GM18517 (cell line): ENCODE results near the gene GOLGA8A.
"Not testable (repeated sequence)": the region's sequence is repeated elsewhere in the genome, so short reads cannot be mapped to it uniquely, and the experiment has no call there.

Source experiments
- ATAC-seq: cut with Tn5 transposase; IDR thresholded peaks from one replicate; pipeline ENCODE4 v1.9.1; 2021; ENCODE audit warnings: mild to moderate bottlenecking, moderate library complexity; ENCODE audit not compliant: unreplicated experiment

The GOLGA8A gene, protein sequence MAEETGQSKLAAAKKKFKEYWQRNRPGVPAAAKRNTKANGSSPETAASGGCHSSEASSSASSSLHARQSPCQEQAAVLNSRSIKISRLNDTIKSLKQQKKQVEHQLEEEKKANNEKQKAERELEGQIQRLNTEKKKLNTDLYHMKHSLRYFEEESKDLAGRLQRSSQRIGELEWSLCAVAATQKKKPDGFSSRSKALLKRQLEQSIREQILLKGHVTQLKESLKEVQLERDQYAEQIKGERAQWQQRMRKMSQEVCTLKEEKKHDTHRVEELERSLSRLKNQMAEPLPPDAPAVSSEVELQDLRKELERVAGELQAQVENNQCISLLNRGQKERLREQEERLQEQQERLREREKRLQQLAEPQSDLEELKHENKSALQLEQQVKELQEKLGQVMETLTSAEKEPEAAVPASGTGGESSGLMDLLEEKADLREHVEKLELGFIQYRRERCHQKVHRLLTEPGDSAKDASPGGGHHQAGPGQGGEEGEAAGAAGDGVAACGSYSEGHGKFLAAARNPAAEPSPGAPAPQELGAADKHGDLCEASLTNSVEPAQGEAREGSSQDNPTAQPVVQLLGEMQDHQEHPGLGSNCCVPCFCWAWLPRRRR

DNA sequence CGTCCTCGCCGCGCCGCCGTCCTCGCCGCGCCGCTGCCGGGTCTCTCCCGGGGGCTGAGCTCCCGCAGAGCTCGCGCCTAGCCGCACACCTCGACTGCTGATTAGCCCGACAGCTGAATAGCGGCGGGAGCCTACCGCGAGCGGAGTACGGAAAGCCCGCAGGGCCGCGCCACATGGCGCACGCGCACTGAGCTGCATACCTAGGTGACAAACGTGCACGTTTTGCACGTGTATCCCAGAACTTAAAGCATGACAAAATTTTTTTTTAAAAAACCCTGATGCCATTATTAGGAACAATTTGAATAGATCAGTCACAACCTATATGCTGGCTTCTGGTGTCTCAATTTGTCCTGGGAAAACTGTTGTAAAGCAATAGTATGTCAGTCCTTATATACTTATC, at the start of gene GOLGA8A:
TSS of gene GOLGA8A (minus strand) at position 122 of the 400 bp plus-strand sequence. CDS start 48,117 bp downstream, outside the sequence.
- ATAC-seq = peak; percentile 73

DNA sequence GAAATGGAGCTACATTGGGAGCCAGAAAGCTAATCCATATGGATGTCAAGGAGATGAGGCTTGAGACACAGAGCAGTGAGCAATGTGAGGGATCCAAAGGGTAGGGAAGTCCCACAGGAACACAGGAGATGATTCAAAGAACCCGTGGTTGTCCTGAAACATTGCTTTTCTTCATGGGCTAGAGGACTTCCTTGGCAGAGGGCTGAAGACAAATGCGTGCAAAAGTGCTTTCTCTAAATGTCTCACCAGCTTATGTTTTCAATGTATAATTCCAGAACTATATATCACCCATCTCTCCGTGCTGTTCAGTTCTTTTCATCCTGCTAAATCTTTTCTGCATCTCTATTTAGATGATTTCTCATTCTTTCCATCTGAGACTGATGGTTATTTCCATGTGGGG, 46.0 kb upstream of the GOLGA8A start:
- ATAC-seq = no peak

DNA sequence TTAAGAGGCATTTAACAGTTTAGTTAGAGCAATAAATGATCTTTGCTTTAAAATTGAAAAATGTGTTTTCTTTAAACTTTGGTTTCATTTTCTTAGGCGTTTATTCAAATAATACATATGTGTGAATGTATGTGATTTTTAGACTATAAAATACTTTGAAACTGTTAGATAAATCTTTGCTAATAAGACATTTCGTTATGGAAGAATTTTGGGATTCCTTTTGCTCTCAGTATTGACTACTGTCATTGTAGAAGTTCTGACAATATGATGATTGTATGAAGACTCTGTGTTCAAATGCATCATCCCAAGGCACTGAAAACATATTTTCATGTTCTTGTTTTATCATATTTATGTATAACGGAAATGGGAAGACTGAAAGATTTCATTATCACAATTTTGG, 43.8 kb upstream of the GOLGA8A start:
- ATAC-seq = no peak

DNA sequence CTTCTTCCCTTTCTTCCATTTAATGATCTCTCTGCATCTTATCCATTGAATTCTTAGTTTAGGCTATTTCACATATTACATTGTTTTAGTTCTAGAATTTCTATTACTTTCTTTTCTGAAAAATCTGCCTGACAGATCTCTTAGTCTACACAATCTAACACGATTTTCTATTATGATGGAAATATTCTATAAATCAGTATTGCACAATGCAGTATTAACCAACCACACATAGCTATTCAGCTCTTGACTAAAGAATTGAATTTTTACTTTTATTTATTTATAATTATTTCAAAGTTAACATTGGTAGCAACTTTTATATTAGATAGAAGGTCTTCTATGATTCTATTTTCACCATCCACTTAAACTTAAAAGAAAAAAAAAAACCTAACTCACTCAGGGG, 36.2 kb upstream of the GOLGA8A start:
- no peak for ATAC-seq

DNA sequence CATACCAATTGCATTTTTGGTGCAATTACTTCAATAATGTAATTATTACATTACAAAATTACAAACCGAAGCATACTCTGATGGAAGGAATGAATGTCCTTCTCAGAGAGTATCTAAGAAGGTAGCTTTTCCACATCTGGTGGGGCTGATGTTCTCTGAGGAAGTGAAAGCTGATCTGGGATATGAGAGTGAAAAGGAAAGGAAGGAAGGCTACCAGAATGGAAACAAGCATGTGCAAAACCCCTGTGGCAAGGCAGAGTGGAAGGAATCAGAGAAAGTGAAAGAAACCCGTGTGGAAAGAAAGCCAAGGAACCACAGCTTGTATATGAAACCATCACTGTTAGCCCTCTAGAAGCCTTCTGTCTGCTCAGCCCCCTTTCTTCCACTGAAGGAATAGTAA, 35.3 kb upstream of the GOLGA8A start:
- ATAC-seq = no peak

DNA sequence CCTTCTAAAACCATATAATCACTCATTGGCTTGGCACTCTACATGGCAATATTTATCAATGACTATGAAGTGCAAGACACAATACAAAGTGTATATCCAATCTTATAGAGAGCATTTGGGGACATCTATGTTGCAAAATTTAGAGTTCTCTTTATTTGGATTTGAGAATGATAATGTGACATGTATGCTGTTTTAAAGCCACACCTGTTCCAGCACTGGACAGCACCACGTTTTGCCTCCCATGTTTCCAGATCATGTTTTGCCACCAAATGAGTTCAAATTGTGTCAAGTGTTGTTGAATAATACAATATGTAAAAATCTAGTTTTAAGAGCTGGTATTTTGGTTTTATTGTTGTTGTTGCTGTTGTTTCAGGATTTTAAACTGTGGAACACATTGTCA, 33.3 kb upstream of the GOLGA8A start:
- no peak for ATAC-seq

DNA sequence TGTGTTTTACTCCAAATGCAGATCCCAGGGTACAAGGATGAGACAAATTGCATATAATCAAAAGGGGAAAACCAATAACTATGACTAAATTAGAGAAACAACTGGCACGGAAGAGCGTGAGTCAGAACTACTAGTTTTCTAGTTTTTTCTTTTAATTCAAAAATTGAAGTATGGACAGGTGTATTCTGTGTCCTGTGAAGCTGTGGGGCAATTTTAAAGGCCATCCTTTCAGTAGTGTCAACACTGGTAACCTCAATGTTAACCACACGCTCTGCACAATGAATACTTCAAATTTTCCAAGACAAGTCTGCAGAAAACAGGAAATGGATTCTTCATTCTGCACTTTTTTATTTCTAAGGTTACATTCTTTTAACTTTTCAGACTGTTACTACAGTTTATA, 32.5 kb upstream of the GOLGA8A start:
- ATAC-seq = no peak

DNA sequence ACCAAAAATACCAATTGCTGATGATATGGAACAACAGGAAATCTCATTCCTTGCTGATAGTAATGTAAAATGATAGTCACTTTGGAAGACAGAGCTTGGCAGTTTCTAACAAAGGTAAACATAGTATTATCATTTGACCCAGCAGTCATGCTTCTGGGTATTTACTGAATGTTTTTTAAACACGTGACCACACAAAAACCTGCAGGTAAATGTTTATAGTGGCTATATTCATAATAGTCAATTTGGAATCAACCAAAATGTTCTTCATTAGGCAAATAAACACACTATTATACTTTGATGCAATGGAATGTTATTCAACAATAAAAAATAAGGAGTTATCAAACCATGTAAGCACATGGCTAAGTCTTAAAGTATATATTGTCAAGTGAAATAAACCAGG, 24.1 kb upstream of the GOLGA8A start:
- no peak for ATAC-seq

DNA sequence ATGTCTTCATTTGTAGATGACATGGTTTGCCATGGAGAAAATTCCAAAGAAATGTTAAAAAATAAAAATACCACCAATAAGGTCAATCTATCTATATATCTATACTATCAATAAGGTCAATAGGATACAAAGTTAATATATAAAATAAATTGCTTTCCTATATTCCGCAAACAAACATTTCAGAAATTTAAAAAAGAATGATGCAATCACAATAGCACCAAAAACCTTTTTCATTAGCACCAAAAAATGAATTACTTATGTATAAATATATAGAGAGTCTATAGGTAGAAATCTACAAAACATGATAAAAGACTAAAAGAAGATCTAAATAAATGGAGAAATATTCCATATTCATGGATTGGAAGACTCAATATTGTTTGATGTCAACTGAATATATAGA, 22.8 kb upstream of the GOLGA8A start:
- no peak for ATAC-seq

DNA sequence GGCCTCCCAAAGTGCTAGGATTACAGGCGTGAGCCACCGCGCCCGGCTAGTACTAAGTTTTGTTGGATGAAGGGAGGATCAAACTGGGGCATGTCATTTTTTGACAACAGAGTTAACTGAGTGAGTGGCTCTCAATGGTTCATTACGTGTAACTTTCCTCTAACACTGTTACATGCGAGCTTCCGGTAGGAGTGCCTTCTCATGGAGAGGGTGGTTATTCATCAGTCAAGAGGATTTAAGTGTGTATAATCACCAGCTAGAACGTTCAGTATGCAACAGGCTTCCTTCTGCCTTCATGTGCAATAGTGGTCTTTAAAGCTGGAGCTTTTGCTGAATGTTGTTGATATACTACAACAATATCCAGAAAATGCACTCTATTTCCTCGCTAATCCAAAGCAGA, 19.1 kb upstream of the GOLGA8A start:
- ATAC-seq = no peak

DNA sequence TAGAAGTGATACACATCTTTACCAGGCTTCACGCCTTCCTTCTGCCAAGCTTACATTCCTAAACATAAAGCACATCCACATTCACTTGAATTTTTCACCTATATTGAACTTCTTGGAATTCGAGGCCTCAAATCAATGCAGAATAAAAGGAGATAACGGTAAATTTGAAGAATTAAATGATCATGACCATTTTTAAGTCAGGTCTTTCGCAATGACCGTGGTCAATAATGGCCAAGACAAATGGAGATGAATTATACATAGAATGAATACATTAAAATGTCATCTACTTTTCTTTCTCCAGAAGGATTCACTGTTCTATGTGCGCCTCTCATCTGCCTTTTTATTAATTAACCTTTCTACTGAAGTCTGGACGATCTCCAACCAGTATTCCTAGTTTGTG, 5.3 kb upstream of the GOLGA8A start:
- no peak for ATAC-seq

DNA sequence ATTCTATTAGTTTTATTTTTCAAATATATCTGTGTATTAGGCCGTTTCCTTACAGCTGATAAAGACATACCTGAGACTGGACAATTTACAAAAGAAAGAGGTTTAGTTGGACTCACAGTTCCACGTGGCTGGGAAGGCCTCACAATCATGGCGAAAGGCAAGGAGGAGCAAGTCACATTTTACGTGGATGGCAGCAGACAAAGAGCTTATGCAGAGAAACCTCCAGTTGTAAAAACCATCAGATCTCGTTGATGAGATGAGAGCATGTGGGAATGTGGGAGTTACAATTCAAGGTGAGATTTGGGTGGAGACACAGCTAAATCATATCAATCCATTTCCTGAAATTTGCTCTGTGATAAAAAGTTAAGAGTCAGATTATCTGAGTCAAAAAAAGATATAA, 2.3 kb upstream of the GOLGA8A start:
- no peak for ATAC-seq

DNA sequence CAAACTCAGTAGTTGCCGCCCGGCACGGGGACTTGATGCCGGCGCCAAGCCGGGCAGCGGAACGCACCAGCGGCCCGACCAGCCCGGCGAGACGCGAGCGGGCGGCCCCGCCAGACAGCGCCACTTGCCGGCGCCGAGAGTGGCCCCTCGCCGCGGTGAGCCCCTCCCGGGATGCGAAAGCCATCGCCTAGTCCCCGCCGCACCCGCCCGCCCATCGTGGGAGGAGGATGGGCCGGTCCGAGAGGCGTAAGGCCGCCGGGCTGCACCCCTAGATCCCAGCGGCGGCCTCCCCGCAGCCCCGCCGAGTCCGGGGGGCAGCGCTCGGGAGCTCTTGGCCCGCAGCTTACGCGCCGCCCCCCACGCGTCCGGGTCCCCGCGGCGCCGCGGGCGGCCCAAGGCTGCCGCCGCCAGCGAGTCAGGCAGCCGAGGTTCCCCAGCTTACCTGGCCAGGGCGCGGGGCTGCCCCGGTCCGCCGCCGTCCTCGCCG, 609 bp downstream of the GOLGA8A start:
- ATAC-seq = no peak

DNA sequence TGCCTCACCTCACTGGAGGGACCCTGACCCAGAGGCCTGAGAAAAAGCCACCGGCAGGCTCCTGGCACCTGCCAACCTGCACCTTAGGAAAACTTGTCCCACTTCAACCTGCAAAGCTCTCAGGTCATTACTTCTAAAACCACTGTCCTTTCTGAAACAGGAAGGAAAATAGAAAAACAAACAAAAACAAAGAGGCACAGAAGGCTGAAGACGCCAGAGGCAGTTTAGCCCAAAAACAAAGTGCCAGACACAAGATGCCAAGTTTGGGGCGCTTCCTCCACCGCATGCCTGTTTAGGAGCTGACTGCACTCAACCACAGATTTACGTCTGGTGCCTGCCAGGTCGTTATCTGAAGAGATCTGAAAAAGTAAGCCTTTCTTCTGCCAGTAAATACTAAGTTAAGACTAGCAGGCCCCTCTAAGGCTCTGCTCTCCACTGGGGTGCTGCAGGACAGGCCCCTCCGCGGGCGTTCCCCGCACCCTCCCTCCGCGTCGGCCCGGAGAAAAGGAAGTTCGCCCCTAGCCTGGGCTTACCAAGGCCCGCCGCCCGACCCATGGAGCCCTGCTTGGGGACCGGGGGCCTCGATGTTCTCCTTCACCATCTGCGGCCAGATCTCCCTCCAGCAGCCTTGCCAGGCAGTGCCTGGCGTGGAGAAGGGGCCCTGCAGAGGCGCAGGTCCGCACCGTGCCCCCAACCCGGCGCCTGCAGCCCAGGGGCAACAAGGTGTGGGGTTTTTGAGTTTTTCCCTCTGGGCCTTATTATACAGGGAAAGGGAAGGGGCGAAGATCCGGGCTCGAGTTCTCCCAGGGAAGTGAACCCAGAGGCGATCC, 1.3 kb downstream of the GOLGA8A start:
- ATAC-seq = no peak

DNA sequence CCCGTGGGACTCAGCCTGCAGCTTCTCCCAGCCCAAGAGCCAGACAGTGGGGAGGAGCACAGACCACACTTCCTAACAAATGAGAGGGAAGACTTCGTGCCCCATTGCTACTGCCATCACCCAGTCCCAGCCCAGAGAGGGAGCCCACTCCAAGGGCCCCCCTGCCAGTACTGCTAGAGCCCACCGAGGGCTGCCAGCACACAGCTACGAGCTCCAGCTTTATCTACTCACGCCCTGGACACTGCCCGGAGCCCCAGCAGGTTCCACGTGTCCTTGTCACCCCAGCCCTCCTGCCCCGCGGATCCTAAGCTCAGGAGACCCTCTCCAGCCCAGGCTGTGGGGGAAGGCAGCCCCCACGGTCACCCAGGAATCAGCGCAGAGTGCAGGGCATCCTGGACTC, 1.9 kb downstream of the GOLGA8A start:
- ATAC-seq = no peak

DNA sequence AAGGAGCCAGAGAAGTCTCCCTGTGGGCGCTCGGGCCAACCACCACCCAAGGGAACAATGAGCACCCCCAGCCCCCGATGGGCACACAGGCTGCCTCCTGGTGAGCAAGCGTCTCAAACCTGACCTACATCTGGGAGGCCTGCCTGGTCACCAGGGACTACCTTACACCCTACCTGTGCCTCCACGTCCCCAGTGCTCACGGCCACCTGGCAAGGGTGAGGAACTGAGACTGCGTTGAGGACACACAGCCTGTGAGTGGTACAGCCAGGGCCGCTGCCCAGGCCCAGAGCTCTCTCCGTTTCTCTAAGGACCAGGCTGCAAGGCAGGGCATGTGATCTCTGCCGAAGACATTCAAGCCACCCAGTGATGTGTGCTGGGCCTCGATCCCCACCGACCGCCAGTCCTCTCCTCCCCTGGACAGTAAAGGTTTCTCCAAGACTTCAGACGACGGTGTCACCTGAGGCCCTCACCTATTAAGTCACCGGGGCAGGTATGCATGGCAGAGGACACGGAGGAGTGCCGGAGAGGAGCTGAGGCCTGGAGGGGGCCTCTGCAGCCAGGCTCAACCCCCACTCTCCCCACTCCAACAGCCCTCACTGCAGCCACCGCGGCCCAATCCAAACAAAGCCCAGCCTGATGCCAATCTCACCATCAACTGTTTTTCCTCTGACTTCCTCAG, 2.8 kb downstream of the GOLGA8A start:
- ATAC-seq = no peak

DNA sequence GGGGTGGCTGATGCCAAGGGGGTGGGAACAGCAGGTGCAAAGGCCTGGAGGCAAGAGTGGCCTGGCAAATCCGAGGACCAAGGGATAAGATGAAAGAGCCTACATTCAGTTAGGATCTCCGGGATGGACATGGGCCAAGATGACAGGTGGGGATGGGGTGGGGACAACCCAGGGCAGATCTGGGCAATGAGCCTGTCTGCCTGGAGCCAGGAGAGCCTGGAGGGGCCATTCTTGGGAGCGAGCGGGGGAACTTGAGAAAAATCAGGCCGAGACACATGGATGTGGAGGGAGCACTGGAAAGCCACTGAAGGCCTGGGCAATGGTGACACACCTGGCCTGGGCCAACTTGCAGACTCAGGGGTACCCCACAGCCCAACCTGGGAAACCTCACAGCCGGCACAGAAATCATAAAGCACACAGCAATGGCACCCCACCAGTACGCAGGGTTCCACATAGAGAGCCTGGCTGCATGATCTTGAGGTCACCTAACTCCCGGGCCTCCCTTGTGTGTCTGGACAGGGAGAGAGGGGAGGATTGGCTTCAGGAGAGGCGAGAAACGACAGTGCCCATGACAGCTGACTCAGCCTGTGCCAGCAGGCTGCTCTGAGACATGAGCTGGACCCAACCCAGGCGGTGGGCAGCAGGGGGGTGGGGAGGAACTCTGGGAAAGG, 3.5 kb downstream of the GOLGA8A start:
- ATAC-seq = not testable (repeated sequence)

DNA sequence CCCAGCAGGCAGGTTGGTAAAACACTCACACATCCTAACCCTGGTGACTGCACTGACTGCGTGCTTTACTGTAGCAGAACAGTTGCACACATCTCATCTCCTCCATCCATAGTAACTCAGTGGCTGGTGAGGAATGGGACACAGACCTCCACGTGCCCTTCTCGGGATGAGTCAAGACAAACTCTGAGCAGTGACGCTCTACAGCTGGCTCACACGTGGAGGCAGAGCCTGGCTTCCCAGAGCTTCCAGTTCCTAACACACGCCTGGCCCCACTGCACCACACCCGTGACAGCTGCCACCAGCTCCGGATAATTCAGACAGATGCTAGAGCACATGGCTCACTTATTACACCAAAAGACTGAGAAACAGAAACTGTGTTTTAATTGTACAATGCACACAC, 7.0 kb downstream of the GOLGA8A start:
- ATAC-seq = not testable (repeated sequence)

DNA sequence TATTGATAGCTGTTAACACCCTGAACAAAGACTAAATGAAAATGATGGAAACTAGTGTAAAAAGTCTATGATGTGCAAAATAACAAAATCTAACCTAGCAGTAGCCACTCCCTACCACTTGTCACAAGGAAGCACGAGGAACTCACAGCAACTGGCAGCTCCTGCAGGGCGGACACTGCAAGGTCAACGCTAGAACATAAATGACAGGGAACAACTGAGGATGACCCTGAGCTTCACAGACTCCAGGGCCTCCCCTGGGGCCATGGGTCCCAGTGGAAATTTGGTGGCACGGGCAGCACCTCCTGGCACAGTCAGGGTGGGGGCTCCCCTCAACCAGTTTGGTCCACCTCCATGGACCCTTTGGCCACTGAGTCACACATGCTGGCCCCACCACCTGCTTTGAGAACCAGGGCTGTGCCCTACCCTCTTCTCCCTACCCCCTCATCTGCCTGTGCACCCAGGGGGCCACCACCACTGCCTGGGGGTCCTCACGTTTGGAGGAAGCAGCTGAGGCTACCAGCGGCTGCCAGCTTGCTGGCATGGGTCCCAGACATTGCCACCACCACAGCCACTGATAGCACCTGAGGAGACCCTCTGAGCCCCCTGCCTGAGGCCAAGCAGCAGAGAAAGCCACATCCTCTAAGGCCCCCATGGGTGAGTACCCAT, 14.1 kb downstream of the GOLGA8A start:
- not testable (repeated sequence) for ATAC-seq

DNA sequence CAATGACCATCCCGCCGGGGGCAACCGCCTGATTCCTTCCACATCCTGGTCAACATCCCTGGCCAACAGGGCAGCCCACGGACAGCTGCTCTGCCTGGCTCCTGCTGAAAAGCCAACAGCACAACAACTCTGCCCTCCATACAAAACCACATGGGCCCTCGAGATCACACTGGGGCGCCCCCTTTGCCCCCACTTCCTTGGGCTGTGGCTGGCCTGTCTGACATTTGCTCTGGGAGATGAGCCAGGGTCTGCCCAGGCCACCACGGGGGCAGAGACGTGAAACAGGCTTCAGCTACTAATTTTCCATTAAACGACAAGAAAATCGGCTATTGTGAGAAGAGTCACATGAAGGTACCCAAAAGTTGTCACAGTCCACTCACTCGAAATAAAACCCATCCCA, 16.7 kb downstream of the GOLGA8A start:
- ATAC-seq = not testable (repeated sequence)
